Type B pancreatic cell (in vitro differentiated cells): ENCODE measurements around the gene SPHK2. TPM values are rescaled to one million over a fixed set of nuclear protein-coding genes. Genes with fewer than 3 reads are reported as not detected.

Source experiments
- DNase-seq: peaks from one replicate; pipeline ENCODE4 v3.0.0; 2021; ENCODE audit warnings: mixed read lengths; ENCODE audit not compliant: unreplicated experiment; ENCODE audit errors: extremely low spot score
- H3K27ac Mint-ChIP-seq: 2 replicates; pipeline ENCODE4 v1.8.0; 2021; ENCODE audit warnings: mild to moderate bottlenecking, mixed read lengths
- H3K27me3 Mint-ChIP-seq: 2 replicates; pipeline ENCODE4 v1.8.0; 2021; ENCODE audit warnings: mixed read lengths
- H3K36me3 Mint-ChIP-seq: 2 replicates; pipeline ENCODE4 v1.8.0; 2021; ENCODE audit warnings: mixed read lengths
- H3K4me1 Mint-ChIP-seq: one replicate; pipeline ENCODE4 v1.8.0; 2021; ENCODE audit warnings: mixed read lengths; ENCODE audit not compliant: unreplicated experiment
- H3K4me3 Mint-ChIP-seq: 2 replicates; pipeline ENCODE4 v1.8.0; 2021; ENCODE audit warnings: mild to moderate bottlenecking, mixed read lengths
- H3K9me3 Mint-ChIP-seq: 2 replicates; pipeline ENCODE4 v1.8.0; 2021; ENCODE audit warnings: mixed read lengths
- total RNA-seq: library from RNA; stranded (reverse); gene quantifications from 2 replicates; pipeline ENCODE4 v1.2.1, GENCODE V29; 2021; ENCODE audit warnings: low replicate concordance
- TF ChIP-seq, protein P1 (sequence below): fragments of 200-600 bp; sonication (generic); conservative IDR thresholded peaks from 2 replicates; pipeline ENCODE4 v1.5.0; 2021; ENCODE audit warnings: antibody characterized with exemption, mild to moderate bottlenecking

The SPHK2 gene
- total RNA-seq, 1 donor from 2014 or later: 47.1 TPM

DNA sequence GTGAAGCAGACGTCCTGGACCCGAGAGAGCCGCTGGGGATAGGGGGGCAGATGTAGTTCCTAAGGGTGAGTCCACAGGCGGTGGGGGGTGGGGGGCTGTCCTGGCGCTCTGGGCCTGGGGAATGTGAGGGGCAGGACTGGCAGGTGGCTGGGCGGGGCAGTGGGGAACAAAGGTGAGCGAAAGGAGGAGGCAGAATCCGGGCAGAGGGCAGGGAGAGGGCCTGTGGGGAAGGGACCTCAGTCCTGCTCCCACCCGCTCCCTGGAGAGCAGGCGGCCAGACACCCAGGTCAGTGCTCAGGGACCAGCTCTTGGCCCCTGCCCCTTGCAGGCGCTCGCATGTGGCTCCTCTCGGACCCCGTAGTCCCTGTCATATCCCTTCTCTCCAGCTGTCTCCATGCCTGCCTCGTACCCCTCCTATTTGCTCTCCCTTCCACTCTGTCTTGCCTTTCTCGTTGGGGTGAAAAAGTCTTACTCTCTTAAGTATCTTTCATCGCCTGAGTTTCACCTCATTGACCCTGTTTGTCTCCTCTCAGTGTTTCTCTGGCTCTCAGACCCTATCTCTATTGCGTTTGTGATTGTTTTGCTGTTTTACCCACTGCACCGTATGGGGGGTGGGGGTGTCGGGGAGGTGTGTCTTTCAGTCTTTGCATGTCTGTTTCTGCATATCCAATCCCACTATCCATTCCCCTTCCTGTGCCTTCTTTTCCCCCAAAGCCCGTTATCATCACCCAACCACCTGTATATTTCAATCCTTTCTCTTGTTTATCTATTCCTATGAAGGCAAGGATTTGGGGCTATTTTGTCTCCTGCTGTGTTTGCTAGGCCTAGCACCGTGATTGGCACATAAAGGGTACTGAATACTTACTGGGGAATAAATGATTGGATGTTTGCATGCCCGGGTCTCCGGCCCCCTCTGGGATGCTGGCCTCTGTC is 5.8 kb downstream of the SPHK2 start:
- no peaks in the 10 kb centered on the region for H3K9me3 Mint-ChIP-seq
- no peaks in the 10 kb centered on the region for H3K36me3 Mint-ChIP-seq
- no peaks in the 10 kb centered on the region for H3K27me3 Mint-ChIP-seq
- peaks cover 31% of the 10 kb centered on the region for H3K4me1 Mint-ChIP-seq
- peak overlapping the region; percentile 95 for H3K27ac Mint-ChIP-seq
- H3K4me3 Mint-ChIP-seq: peak overlapping the region; percentile 90
- no peak for DNase-seq
- TF ChIP-seq, protein P1, sequence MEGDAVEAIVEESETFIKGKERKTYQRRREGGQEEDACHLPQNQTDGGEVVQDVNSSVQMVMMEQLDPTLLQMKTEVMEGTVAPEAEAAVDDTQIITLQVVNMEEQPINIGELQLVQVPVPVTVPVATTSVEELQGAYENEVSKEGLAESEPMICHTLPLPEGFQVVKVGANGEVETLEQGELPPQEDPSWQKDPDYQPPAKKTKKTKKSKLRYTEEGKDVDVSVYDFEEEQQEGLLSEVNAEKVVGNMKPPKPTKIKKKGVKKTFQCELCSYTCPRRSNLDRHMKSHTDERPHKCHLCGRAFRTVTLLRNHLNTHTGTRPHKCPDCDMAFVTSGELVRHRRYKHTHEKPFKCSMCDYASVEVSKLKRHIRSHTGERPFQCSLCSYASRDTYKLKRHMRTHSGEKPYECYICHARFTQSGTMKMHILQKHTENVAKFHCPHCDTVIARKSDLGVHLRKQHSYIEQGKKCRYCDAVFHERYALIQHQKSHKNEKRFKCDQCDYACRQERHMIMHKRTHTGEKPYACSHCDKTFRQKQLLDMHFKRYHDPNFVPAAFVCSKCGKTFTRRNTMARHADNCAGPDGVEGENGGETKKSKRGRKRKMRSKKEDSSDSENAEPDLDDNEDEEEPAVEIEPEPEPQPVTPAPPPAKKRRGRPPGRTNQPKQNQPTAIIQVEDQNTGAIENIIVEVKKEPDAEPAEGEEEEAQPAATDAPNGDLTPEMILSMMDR: no peak

DNA sequence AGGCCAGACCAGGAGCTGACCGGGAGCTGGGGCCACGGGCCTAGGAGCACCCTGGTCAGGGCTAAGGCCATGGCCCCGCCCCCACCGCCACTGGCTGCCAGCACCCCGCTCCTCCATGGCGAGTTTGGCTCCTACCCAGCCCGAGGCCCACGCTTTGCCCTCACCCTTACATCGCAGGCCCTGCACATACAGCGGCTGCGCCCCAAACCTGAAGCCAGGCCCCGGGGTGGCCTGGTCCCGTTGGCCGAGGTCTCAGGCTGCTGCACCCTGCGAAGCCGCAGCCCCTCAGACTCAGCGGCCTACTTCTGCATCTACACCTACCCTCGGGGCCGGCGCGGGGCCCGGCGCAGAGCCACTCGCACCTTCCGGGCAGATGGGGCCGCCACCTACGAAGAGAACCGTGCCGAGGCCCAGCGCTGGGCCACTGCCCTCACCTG is 6.6 kb downstream of the SPHK2 start:
- TF ChIP-seq, protein P1: no peak
- Mint-ChIP-seq H3K27me3 (no peaks in the 10 kb centered on the region), H3K4me3 (peak overlapping the region; percentile 90), H3K36me3 (no peaks in the 10 kb centered on the region), H3K9me3 (no peaks in the 10 kb centered on the region), H3K27ac (no peak overlapping the region), H3K4me1 (peaks cover 36% of the 10 kb centered on the region)
- no peak for DNase-seq

DNA sequence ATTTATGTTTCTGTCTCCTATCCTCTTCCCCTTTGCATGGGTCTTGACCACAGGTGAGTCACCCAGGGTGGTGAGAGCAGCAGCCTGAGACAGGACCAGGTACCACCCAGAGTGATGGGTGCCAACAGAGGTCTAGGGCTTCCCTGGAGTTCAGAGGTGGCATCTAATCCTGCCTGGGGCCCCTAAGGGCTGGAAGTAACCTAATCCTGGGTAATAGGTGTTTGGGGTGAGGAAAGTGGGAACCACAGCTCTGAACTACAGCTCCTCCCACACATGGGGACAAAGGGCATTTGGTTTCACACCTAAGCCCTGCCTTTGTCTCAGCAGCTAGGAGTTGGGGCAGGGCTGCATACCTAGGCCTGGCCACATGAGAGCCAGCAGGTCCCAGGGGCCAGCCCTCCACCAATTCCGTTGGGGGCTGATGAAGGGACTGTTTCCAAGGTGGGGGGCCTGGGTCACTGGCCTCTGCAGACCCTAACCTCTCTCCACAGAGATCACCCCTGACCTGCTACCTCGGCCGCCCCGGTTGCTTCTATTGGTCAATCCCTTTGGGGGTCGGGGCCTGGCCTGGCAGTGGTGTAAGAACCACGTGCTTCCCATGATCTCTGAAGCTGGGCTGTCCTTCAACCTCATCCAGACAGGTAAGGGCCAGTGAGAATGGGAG is 8.0 kb downstream of the SPHK2 start:
- H3K4me3 Mint-ChIP-seq: peak overlapping the region; percentile 57
- peaks cover 34% of the 10 kb centered on the region for H3K4me1 Mint-ChIP-seq
- H3K27ac Mint-ChIP-seq: peak overlapping the region; percentile 66
- no peak for DNase-seq
- TF ChIP-seq, protein P1: no peak
- no peaks in the 10 kb centered on the region for H3K27me3 Mint-ChIP-seq
- peaks cover under 1% of the 10 kb centered on the region for H3K36me3 Mint-ChIP-seq
- H3K9me3 Mint-ChIP-seq: no peaks in the 10 kb centered on the region

DNA sequence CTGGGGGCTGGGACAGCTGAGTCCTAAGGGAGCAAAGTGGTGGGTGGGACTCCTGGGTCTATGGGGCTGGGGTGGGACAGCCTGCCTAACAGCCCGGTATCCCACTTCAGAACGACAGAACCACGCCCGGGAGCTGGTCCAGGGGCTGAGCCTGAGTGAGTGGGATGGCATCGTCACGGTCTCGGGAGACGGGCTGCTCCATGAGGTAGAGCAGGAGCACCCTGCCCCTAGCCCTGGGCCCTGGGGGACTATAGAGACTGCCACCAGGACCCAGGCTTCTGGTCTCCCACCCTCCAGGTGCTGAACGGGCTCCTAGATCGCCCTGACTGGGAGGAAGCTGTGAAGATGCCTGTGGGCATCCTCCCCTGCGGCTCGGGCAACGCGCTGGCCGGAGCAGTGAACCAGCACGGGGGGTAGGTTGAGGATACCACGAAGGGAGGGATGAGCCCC is 8.6 kb downstream of the SPHK2 start:
- no peaks in the 10 kb centered on the region for H3K27me3 Mint-ChIP-seq
- H3K4me1 Mint-ChIP-seq: peaks cover 37% of the 10 kb centered on the region

DNA sequence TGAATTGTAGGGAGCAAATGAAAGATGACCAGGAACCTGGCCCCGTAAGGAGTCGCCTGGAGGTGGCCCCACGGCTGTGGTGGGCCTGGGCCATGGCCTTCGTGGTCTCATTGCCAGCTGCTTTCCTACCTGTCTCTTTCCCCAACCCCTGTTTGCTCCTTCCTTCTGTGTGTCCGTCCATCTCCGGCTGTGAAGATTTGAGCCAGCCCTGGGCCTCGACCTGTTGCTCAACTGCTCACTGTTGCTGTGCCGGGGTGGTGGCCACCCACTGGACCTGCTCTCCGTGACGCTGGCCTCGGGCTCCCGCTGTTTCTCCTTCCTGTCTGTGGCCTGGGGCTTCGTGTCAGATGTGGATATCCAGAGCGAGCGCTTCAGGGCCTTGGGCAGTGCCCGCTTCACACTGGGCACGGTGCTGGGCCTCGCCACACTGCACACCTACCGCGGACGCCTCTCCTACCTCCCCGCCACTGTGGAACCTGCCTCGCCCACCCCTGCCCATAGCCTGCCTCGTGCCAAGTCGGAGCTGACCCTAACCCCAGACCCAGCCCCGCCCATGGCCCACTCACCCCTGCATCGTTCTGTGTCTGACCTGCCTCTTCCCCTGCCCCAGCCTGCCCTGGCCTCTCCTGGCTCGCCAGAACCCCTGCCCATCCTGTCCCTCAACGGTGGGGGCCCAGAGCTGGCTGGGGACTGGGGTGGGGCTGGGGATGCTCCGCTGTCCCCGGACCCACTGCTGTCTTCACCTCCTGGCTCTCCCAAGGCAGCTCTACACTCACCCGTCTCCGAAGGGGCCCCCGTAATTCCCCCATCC is 9.4 kb downstream of the SPHK2 start:
- DNase-seq: no peak
- TF ChIP-seq, protein P1: no peak
- Mint-ChIP-seq H3K9me3 (no peaks in the 10 kb centered on the region), H3K4me1 (peaks cover 31% of the 10 kb centered on the region), H3K27me3 (no peaks in the 10 kb centered on the region), H3K36me3 (peaks cover 3% of the 10 kb centered on the region), H3K4me3 (peak overlapping the region; percentile 45), H3K27ac (peak overlapping the region; percentile 56)

More for the DNA sequence above, 8.6 kb downstream of the SPHK2 start:
- H3K27ac Mint-ChIP-seq: peak overlapping the region; percentile 66
- DNase-seq: no peak
- no peak overlapping the region for H3K4me3 Mint-ChIP-seq
- H3K9me3 Mint-ChIP-seq: no peaks in the 10 kb centered on the region
- H3K36me3 Mint-ChIP-seq: peaks cover 3% of the 10 kb centered on the region
- TF ChIP-seq, protein P1: no peak
